LNCAP (cell line): ENCODE data around the gene CACNG4.

Experiments
- CTCF ChIP-seq: fragments of 450-650 bp; IDR thresholded peaks from 2 replicates; pipeline ENCODE4 v1.5.1; 2017; ENCODE audit warnings: mild to moderate bottlenecking

The CACNG4 gene

GRCh38 chr17:67016039-67016762 lies 51.7 kb downstream of the CACNG4 start:
- TF ChIP-seq CTCF = no peak

- TF ChIP-seq CTCF = no peak
These were observed 53.4 kb downstream of the CACNG4 start for GRCh38 chr17:67017910-67018309.

GRCh38 chr17:67018471-67019434 lies 54.2 kb downstream of the CACNG4 start:
- no peak for TF ChIP-seq CTCF

- TF ChIP-seq CTCF = no peak
These were observed 55.3 kb downstream of the CACNG4 start for GRCh38 chr17:67019809-67020208.

GRCh38 chr17:67020293-67020766 lies 55.8 kb downstream of the CACNG4 start:
- TF ChIP-seq CTCF = no peak

GRCh38 chr17:67021196-67021595 lies 56.7 kb downstream of the CACNG4 start:
- TF ChIP-seq CTCF = no peak

- TF ChIP-seq CTCF = no peak
These were observed 57.4 kb downstream of the CACNG4 start for GRCh38 chr17:67021743-67022450.
